Activated naive CD8-positive, alpha-beta T cell treated with anti-CD3 and anti-CD28 coated beads for 36 hours (primary cell): ENCODE measurements around the gene CCDC169. TPM values are rescaled to one million over a fixed set of nuclear protein-coding genes. Genes with fewer than 3 reads are reported as not detected.

Source experiments
- total RNA-seq, 2 experiments: library from RNA; stranded (reverse); gene quantifications; one replicate each; pipeline ENCODE4 v1.2.3, GENCODE V29; 2021

The CCDC169 gene
- total RNA-seq, 2 experiments from 2014 or later, result 0.28 TPM; not detected in 1

Other genes with a start within 250 kb of the CCDC169 start
- gene DCLK1, start 166.4 kb downstream of the CCDC169 start, total RNA-seq, result not detected
- gene SOHLH2, start 83.3 kb downstream of the CCDC169 start, total RNA-seq, result not detected
- 10 to 100 TPM; 27.5 to 28.9 TPM for gene SPART, start 48.6 kb upstream of the CCDC169 start, total RNA-seq
- under 1 TPM in 1 of 2 experiments, not detected in 1; 0.16 TPM for gene CCNA1, start 134.7 kb upstream of the CCDC169 start, total RNA-seq